SU-DHL-6 (cell line): ENCODE measurements around the gene SRP72.

Source experiments
- H2AFZ ChIP-seq: fragments of 200-600 bp; sonication (generic); 2 replicates; pipeline ENCODE4 v1.6.1; 2014; ENCODE audit warnings: low read depth, mild to moderate bottlenecking, moderate library complexity, mixed read lengths, antibody characterized with exemption, low read length; ENCODE audit not compliant: severe bottlenecking
- H3F3A ChIP-seq: fragments of 200-600 bp; shearing (Covaris generic); 2 replicates; pipeline ENCODE4 v1.6.0; 2016; ENCODE audit warnings: antibody characterized with exemption, mild to moderate bottlenecking; ENCODE audit not compliant: insufficient read depth
- H3K27ac ChIP-seq: fragments of 200-600 bp; sonication (generic); 2 replicates; pipeline ENCODE4 v1.5.1; 2016; ENCODE audit warnings: low read depth, mild to moderate bottlenecking, low read length, moderate library complexity, mixed read lengths
- H3K27me3 ChIP-seq: fragments of 200-600 bp; sonication (generic), shearing (Covaris generic); 2 replicates; pipeline ENCODE4 v1.6.0; 2014; ENCODE audit warnings: mild to moderate bottlenecking, low read length
- H3K36me3 ChIP-seq: fragments of 200-600 bp; sonication (generic); 2 replicates; pipeline ENCODE4 v1.6.1; 2014; ENCODE audit warnings: mild to moderate bottlenecking, low read length, mixed read lengths
- H3K4me2 ChIP-seq: fragments of 300-600, 200-600 bp; shearing (Covaris generic), sonication (generic); 2 replicates; pipeline ENCODE4 v1.6.0; 2014; ENCODE audit warnings: low read length, low read depth, mild to moderate bottlenecking; ENCODE audit not compliant: poor library complexity, severe bottlenecking
- H3K4me3 ChIP-seq: fragments of 200-600 bp; sonication (generic); 2 replicates; pipeline ENCODE4 v1.5.1; 2014; ENCODE audit warnings: antibody characterized with exemption, low read length, mild to moderate bottlenecking, mixed read lengths; ENCODE audit not compliant: insufficient read depth, poor library complexity, severe bottlenecking
- H3K79me2 ChIP-seq: fragments of 200-600 bp; sonication (generic); 2 replicates; pipeline ENCODE4 v1.6.1; 2014; ENCODE audit warnings: mild to moderate bottlenecking, low read length, moderate library complexity; ENCODE audit not compliant: insufficient read depth
- H3K9ac ChIP-seq: fragments of 200-600 bp; sonication (generic); 2 replicates; pipeline ENCODE4 v1.7.0; 2014; ENCODE audit warnings: mild to moderate bottlenecking, low read length
- H3K9me2 ChIP-seq: fragments of 200-600 bp; sonication (generic); replicated peaks from 2 replicates; pipeline ENCODE4 v1.6.1; 2014; ENCODE audit warnings: low read length; ENCODE audit not compliant: insufficient read depth
- H3K9me3 ChIP-seq: fragments of 200-600 bp; sonication (generic); 2 replicates; pipeline ENCODE4 v1.6.1; 2014; ENCODE audit warnings: low read length, mixed read lengths; ENCODE audit not compliant: insufficient read depth
- H4K20me1 ChIP-seq: fragments of 200-600 bp; sonication (generic); 2 replicates; pipeline ENCODE4 v1.6.1; 2014; ENCODE audit warnings: low read depth, mild to moderate bottlenecking, antibody characterized with exemption, low read length, moderate library complexity, mixed read lengths
- CTCF ChIP-seq: fragments of 200-600 bp; sonication (generic); IDR thresholded peaks from one replicate; pipeline ENCODE4 v1.5.1; 2017; ENCODE audit warnings: antibody characterized with exemption, mild to moderate bottlenecking, low read length, moderate library complexity; ENCODE audit not compliant: insufficient read depth, poor library complexity, severe bottlenecking
- EZH2phosphoT487 ChIP-seq: fragments of 200-600 bp; sonication (generic), shearing (Covaris generic); conservative IDR thresholded peaks from 2 replicates; pipeline ENCODE4 v1.6.1; 2018; ENCODE audit warnings: mild to moderate bottlenecking, antibody characterized with exemption, low read length, moderate library complexity, mixed read lengths

Gene SRP72

GRCh38 chr4:56535915-56536314, 68.5 kb downstream of the SRP72 start:
- Histone ChIP-seq H3K9ac (no peak overlapping the region), H3K9me2 (no peaks in the 10 kb centered on the region), H3F3A (no peaks in the 10 kb centered on the region), H3K27me3 (no peaks in the 10 kb centered on the region), H3K79me2 (no peaks in the 10 kb centered on the region), H3K4me3 (no peak overlapping the region), H3K36me3 (no peaks in the 10 kb centered on the region), H3K9me3 (no peaks in the 10 kb centered on the region), H3K4me2 (no peak overlapping the region), H2AFZ (no peak overlapping the region), H3K27ac (no peak overlapping the region), H4K20me1 (no peaks in the 10 kb centered on the region)
- no peak for TF ChIP-seq EZH2phosphoT487
- no peak for TF ChIP-seq CTCF

- TF ChIP-seq CTCF: no peak
- TF ChIP-seq EZH2phosphoT487: no peak
- Histone ChIP-seq H3K4me2 (no peak overlapping the region), H3K4me3 (no peak overlapping the region), H3K27ac (no peak overlapping the region), H3K9me3 (no peaks in the 10 kb centered on the region), H3K36me3 (no peaks in the 10 kb centered on the region), H2AFZ (no peak overlapping the region), H3F3A (no peaks in the 10 kb centered on the region), H3K27me3 (no peaks in the 10 kb centered on the region), H4K20me1 (no peaks in the 10 kb centered on the region), H3K79me2 (no peaks in the 10 kb centered on the region), H3K9me2 (no peaks in the 10 kb centered on the region), H3K9ac (no peak overlapping the region)
Observed at GRCh38 chr4:56537147-56537546, 69.7 kb downstream of the SRP72 start.

GRCh38 chr4:56540826-56541225, 73.4 kb downstream of the SRP72 start:
- Histone ChIP-seq H3K9ac (no peak overlapping the region), H3K27ac (no peak overlapping the region), H3K79me2 (no peaks in the 10 kb centered on the region), H2AFZ (no peak overlapping the region), H3K36me3 (no peaks in the 10 kb centered on the region), H3K9me2 (no peaks in the 10 kb centered on the region), H3F3A (no peaks in the 10 kb centered on the region), H3K4me2 (no peak overlapping the region), H4K20me1 (no peaks in the 10 kb centered on the region), H3K4me3 (no peak overlapping the region), H3K27me3 (no peaks in the 10 kb centered on the region), H3K9me3 (no peaks in the 10 kb centered on the region)
- TF ChIP-seq EZH2phosphoT487 (no peak), CTCF (no peak)
